Muscle of arm (tissue), 12 donors: ENCODE results near the gene COL17A1. TPM values are rescaled to one million over a fixed set of nuclear protein-coding genes. Genes with fewer than 3 reads are reported as not detected.

Experiments used
- DNase-seq: peaks from one replicate; pipeline ENCODE4 v3.0.0-alpha.2; 2013
- polyA plus RNA-seq, 12 donors: library from polyadenylated mRNA; unstranded; fragments of 120-200 nt; gene quantifications; one replicate each; pipeline ENCODE4 v1.2.1, GENCODE V29; 2013; ENCODE audit not compliant: insufficient read length in 12 of 12

Gene COL17A1
- polyA plus RNA-seq, 12 donors, result 0.13 to 330 (median 1.5) TPM; not detected in 3

GRCh38 chr10:103990121-103990520, 95.6 kb downstream of the COL17A1 start:
- no peak for DNase-seq

- no peak for DNase-seq
Measured at GRCh38 chr10:103986360-103986759, 99.3 kb downstream of the COL17A1 start.

- DNase-seq, result no peak
Measured at GRCh38 chr10:103985726-103986125, 100.0 kb downstream of the COL17A1 start.

- DNase-seq, result no peak
Measured at GRCh38 chr10:103983367-103983911, 102.2 kb downstream of the COL17A1 start.

GRCh38 chr10:103982639-103983038, 103.0 kb downstream of the COL17A1 start:
- DNase-seq, result no peak

Other genes with a start within 250 kb of the COL17A1 start
- gene SH3PXD2A, start 230.3 kb downstream of the COL17A1 start, polyA plus RNA-seq, result 100 to 1,000 TPM in 1 of 12 donors, 10 to 100 TPM in 11; 67.6 to 154 (median 81.6) TPM
- 10 to 100 TPM in 11 of 12 donors, not detected in 1; 15.8 to 25.2 (median 21.6) TPM for gene STN1, start 167.7 kb downstream of the COL17A1 start, polyA plus RNA-seq
- 10 to 100 TPM in 11 of 12 donors, not detected in 1; 25.5 to 50.0 (median 30.9) TPM for gene SLK, start 118.7 kb downstream of the COL17A1 start, polyA plus RNA-seq
- gene SFR1, start 36.3 kb upstream of the COL17A1 start, polyA plus RNA-seq, result 1 to 10 TPM in 11 of 12 donors, not detected in 1; 5.4 to 8.1 (median 7.0) TPM
- gene CFAP43, start 146.5 kb upstream of the COL17A1 start, polyA plus RNA-seq, result 1 to 10 TPM in 1 of 12 donors, under 1 TPM in 9, not detected in 2; 0.18 to 1.6 (median 0.36) TPM
- gene GSTO1, start 169.0 kb upstream of the COL17A1 start, polyA plus RNA-seq, result 10 to 100 TPM in 11 of 12 donors, not detected in 1; 33.0 to 62.2 (median 39.8) TPM
- 10 to 100 TPM in 1 of 12 donors, 1 to 10 TPM in 2, under 1 TPM in 7, not detected in 2; 0.60 to 11.2 (median 0.93) TPM for gene GSTO2, start 183.3 kb upstream of the COL17A1 start, polyA plus RNA-seq